K562 (cell line): ENCODE measurements around the gene IP6K1. TPM values are rescaled to one million over a fixed set of nuclear protein-coding genes. Genes with fewer than 3 reads are reported as not detected.

Experiments
- DDX20 ChIP-seq: fragments of 450-650 bp; IDR thresholded peaks from 2 replicates; pipeline ENCODE4 v1.6.1; 2016; ENCODE audit warnings: missing genetic modification characterization, low read depth, mild to moderate bottlenecking, missing compliant biosample characterization, moderate library complexity
- ID3 ChIP-seq, 2 experiments: fragments of 250-450 bp in 1 of 2; fragments of 450-650 bp in 1 of 2; sonication (Bioruptor Pico) in 1 of 2; IDR thresholded peaks; 2 replicates each; pipeline versions ENCODE4 v1.6.1 to v1.8.0; 2016 to 2021; ENCODE audit warnings: mild to moderate bottlenecking in 2 of 2, moderate library complexity in 2 of 2, missing compliant biosample characterization in 1 of 2, missing genetic modification characterization in 1 of 2
- MED1 ChIP-seq: sonication (generic); formaldehyde crosslinking; IDR thresholded peaks from 2 replicates; pipeline ENCODE4 v1.8.1; 2023; ENCODE audit warnings: missing genetic modification reagents, borderline replicate concordance
- NFATC3 ChIP-seq: fragments of 450-650 bp; IDR thresholded peaks from 2 replicates; pipeline ENCODE4 v1.6.1; 2017; ENCODE audit warnings: mild to moderate bottlenecking
- NR3C1 ChIP-seq: sonication (generic); formaldehyde crosslinking; IDR thresholded peaks from 2 replicates; pipeline ENCODE4 v1.8.1; 2022; ENCODE audit warnings: missing genetic modification reagents
- RAD51 ChIP-seq: fragments of 450-650 bp; IDR thresholded peaks from 2 replicates; pipeline ENCODE4 v1.7.1; 2016; ENCODE audit warnings: low read depth, mild to moderate bottlenecking, borderline replicate concordance
- RBM39 ChIP-seq: fragments of 200-400 bp; formaldehyde crosslinking; optimal IDR thresholded peaks from 2 replicates; pipeline ENCODE3; 2018; ENCODE audit warnings: low read depth, low read length
- SRSF3 ChIP-seq: fragments of 200-400 bp; formaldehyde crosslinking; IDR thresholded peaks from 2 replicates; pipeline ENCODE4 v1.6.1; 2016; ENCODE audit warnings: mild to moderate bottlenecking, low read length, moderate library complexity; ENCODE audit not compliant: insufficient read depth
- STAT5B ChIP-seq: fragments of 250-450 bp; sonication (Bioruptor Pico); IDR thresholded peaks from 2 replicates; pipeline ENCODE4 v1.8.0; 2021; ENCODE audit warnings: mild to moderate bottlenecking, inconsistent platforms
- TBL1XR1 ChIP-seq, 2 experiments: IDR thresholded peaks; 2 replicates each; pipeline ENCODE4 v1.6.1; 2012; ENCODE audit warnings: improper control_type of control experiment in 2 of 2, low read length in 2 of 2, mild to moderate bottlenecking in 1 of 2
- ZBTB1 ChIP-seq: sonication (generic); formaldehyde crosslinking; IDR thresholded peaks from 2 replicates; pipeline ENCODE4 v1.8.1; 2023; ENCODE audit warnings: missing genetic modification reagents, low read depth, mild to moderate bottlenecking, borderline replicate concordance
- ZNF57 ChIP-seq: fragments of 450-650 bp; formaldehyde crosslinking; IDR thresholded peaks from 2 replicates; pipeline ENCODE4 v1.4.0; 2020; ENCODE audit warnings: mild to moderate bottlenecking, moderate library complexity
- polyA plus RNA-seq, 8 experiments: library from polyadenylated mRNA; depleted of rRNA in 4 of 8; stranded (reverse) in 5 of 8; unstranded in 3 of 8; fragments of >200 nt; fragmentation: Nextera tagmentation in 2 of 8; fragmentation: Illumina TruSeq in 1 of 8; extraction: Ambion mirVana in 2 of 8; extraction: Trizol in 1 of 8; gene quantifications; 2 replicates each; pipeline versions ENCODE4 v1.2.1 to v1.2.3, GENCODE V29; 2011 to 2014; ENCODE audit warnings: inconsistent platforms in 1 of 8, missing spikeins in 1 of 8
- total RNA-seq, 7 experiments: library from RNA; depleted of rRNA in 6 of 7; stranded (reverse); fragments of >200 nt in 6 of 7; fragmentation: Illumina TruSeq in 2 of 7; extraction: Trizol in 2 of 7; gene quantifications; 2 replicates each; pipeline versions ENCODE4 v1.2.1 to v1.2.3, GENCODE V29; 2011 to 2021; ENCODE audit warnings: low replicate concordance in 1 of 7
- TF ChIP-seq, protein P1 (sequence below): fragments of 450-650 bp; IDR thresholded peaks from 2 replicates; pipeline ENCODE4 v1.6.1; 2016; ENCODE audit warnings: borderline replicate concordance
- TF ChIP-seq, protein P2 (sequence below): sonication (generic); formaldehyde crosslinking; IDR thresholded peaks from 2 replicates; pipeline ENCODE4 v1.8.0; 2022; ENCODE audit warnings: missing genetic modification reagents, mild to moderate bottlenecking, moderate library complexity, borderline replicate concordance

Gene IP6K1
- total and polyA plus RNA-seq, 9 of the 15 experiments (the other 6 are each of a cell fraction or from before 2014, with no cell fraction given) = 0.46 to 29.2 (median 13.1) TPM

- TF ChIP-seq, protein P1, sequence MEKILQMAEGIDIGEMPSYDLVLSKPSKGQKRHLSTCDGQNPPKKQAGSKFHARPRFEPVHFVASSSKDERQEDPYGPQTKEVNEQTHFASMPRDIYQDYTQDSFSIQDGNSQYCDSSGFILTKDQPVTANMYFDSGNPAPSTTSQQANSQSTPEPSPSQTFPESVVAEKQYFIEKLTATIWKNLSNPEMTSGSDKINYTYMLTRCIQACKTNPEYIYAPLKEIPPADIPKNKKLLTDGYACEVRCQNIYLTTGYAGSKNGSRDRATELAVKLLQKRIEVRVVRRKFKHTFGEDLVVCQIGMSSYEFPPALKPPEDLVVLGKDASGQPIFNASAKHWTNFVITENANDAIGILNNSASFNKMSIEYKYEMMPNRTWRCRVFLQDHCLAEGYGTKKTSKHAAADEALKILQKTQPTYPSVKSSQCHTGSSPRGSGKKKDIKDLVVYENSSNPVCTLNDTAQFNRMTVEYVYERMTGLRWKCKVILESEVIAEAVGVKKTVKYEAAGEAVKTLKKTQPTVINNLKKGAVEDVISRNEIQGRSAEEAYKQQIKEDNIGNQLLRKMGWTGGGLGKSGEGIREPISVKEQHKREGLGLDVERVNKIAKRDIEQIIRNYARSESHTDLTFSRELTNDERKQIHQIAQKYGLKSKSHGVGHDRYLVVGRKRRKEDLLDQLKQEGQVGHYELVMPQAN = peak; percentile 31; the same call in 1 of the 2 replicates
- TF ChIP-seq, protein P2, sequence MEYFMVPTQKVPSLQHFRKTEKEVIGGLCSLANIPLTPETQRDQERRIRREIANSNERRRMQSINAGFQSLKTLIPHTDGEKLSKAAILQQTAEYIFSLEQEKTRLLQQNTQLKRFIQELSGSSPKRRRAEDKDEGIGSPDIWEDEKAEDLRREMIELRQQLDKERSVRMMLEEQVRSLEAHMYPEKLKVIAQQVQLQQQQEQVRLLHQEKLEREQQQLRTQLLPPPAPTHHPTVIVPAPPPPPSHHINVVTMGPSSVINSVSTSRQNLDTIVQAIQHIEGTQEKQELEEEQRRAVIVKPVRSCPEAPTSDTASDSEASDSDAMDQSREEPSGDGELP (CRISPR knock-in tag) = peak; percentile 93
- no peak for TF ChIP-seq RBM39
- TF ChIP-seq SRSF3 = no peak
- TF ChIP-seq ZNF57 (CRISPR knock-in tag) = no peak
- no peak for TF ChIP-seq MED1 (CRISPR knock-in tag)
- TF ChIP-seq STAT5B (CRISPR knock-in tag) = no peak
- TF ChIP-seq NFATC3 = no peak
- TF ChIP-seq NR3C1 (CRISPR knock-in tag) = no peak
- no peak for TF ChIP-seq TBL1XR1 (IDR thresholded peaks at IDR 0.05; ENCODE audit: low read length in 2 of 2)
- TF ChIP-seq ZBTB1 (CRISPR knock-in tag) = no peak
- no peak for TF ChIP-seq DDX20 (tag)
- TF ChIP-seq RAD51 = no peak
- TF ChIP-seq ID3 (CRISPR knock-in tag; IDR thresholded peaks at IDR 0.05) = no peak
- TF ChIP-seq ID3 (tag; IDR thresholded peaks at IDR 0.05) = no peak
Observed at GRCh38 chr3:49803465-49804140, 17.3 kb upstream of the IP6K1 start (continued).
